ENCODE measurements around the gene C6orf52. TPM values are rescaled to one million over a fixed set of nuclear protein-coding genes. Genes with fewer than 3 reads are reported as not detected.

The C6orf52 gene
- total RNA-seq, 4 donors from 2014 or later = not detected

GRCh38 chr6:10687582-10687981 lies 6.8 kb downstream of the C6orf52 start:
- Histone ChIP-seq H3K9me3 (no peaks in the 10 kb centered on the region), H3K27ac (no peak overlapping the region), H3K36me3 (no peaks in the 10 kb centered on the region), H3K4me1 (no peaks in the 10 kb centered on the region), H3K4me3 (no peak overlapping the region), H3K27me3 (no peaks in the 10 kb centered on the region)
- in situ Hi-C loops (cut with MboI; ENCODE audit: low pct_ligation_motif_present in 1 of 4, low pct_unique_long_range_greater_than_20kb in 1 of 4, low sequenced_read_pairs in 3 of 4) = no loop called here
- intact Hi-C loops (cut with DNase I; ENCODE audit: low total_unique reads) = no loop called here
- TF ChIP-seq POLR2AphosphoS5 (IDR thresholded peaks at IDR 0.05) (no peak), POLR2A (IDR thresholded peaks at IDR 0.05) (no peak), CTCF (IDR thresholded peaks at IDR 0.05) (no peak), EP300 (IDR thresholded peaks at IDR 0.05; ENCODE audit: low read depth) (no peak)
- no peak for DNase-seq
- 38% methylated on average over 6 of the region's 6 CpGs; no CpG with 5 or more reads in 1 of the 2 donors for WGBS, 2 donors (ENCODE audit: low coverage in 1 of 2)

DNA sequence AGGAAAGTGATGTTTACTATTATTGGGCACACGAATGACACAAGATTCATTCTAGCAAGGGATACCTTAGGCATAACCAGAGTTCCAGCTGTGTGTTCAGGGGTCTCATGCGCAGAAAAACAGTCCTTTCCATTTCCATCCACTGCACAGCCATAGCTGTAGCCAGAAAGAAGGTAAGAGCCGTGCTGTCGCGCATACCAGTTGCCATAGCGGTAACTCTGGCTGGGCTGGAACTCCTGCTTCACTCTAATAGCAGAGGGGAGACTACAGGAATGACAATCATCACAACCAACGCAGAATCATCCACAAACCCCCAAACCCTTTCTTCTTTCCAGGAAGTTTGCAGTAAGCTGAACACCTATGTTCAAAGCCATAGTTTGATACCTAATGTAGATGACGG lies 7.5 kb downstream of the C6orf52 start:
- Histone ChIP-seq H3K9me3 (no peaks in the 10 kb centered on the region), H3K27ac (no peak overlapping the region), H3K27me3 (no peaks in the 10 kb centered on the region), H3K4me1 (no peaks in the 10 kb centered on the region), H3K4me3 (no peak overlapping the region), H3K36me3 (no peaks in the 10 kb centered on the region)
- in situ Hi-C loops (cut with MboI; ENCODE audit: low pct_ligation_motif_present in 1 of 4, low pct_unique_long_range_greater_than_20kb in 1 of 4, low sequenced_read_pairs in 3 of 4) (no loop called here), intact Hi-C loops (cut with DNase I; ENCODE audit: low total_unique reads) (no loop called here)
- WGBS, 2 donors (ENCODE audit: low coverage in 1 of 2) = 67 to 78% methylated on average over 1 to 8 of the region's 8 CpGs
- no peak for DNase-seq
- no peak for TF ChIP-seq EP300 (IDR thresholded peaks at IDR 0.05; ENCODE audit: low read depth)
- TF ChIP-seq POLR2AphosphoS5 (IDR thresholded peaks at IDR 0.05) = no peak
- no peak for TF ChIP-seq POLR2A (IDR thresholded peaks at IDR 0.05)
- no peak for TF ChIP-seq CTCF (IDR thresholded peaks at IDR 0.05)

DNA sequence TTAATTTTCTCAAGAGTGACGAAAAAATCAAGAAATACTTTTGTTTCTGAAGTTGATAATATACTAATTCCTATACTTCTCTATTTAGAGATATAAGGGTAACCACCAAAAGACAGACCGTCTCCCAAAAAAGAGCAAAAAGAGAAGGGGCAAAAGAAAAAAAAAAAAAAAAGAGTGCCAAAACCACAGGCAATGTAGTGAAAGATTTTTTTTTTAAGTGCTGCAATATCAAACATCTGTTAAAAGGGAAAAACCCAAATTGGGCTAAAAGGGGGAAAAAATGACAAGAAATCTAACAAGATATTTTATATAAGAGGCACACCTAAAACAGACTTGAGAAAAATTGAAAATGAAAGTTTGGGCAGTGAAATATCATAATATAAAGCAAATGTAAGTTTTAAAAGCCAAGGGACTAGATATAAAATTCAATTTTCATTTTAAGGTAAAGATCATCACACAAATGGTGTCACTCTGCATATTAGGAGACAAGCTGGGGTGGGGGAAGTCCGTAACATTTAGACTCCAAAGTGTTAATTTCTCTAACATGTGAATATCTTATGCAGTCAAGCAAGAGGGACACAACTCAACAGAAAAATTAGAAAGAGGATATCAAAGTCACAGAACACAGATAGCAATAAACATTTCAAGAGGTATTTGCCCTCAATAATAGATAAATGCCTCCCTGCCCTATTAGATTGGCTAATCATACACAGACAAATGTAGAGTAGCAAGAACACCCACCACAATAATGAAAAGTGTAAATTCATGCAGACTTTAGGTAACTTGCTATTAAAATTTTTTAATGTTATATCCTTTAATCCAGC lies 9.1 kb downstream of the C6orf52 start:
- Histone ChIP-seq H3K4me3 (no peak overlapping the region), H3K27me3 (no peaks in the 10 kb centered on the region), H3K4me1 (no peaks in the 10 kb centered on the region), H3K9me3 (no peaks in the 10 kb centered on the region), H3K36me3 (no peaks in the 10 kb centered on the region), H3K27ac (no peak overlapping the region)
- no peak for DNase-seq
- in situ Hi-C loops (cut with MboI; ENCODE audit: low pct_ligation_motif_present in 1 of 4, low pct_unique_long_range_greater_than_20kb in 1 of 4, low sequenced_read_pairs in 3 of 4) = no loop called here
- TF ChIP-seq CTCF (IDR thresholded peaks at IDR 0.05) (no peak), EP300 (IDR thresholded peaks at IDR 0.05; ENCODE audit: low read depth) (no peak), POLR2A (IDR thresholded peaks at IDR 0.05) (no peak), POLR2AphosphoS5 (IDR thresholded peaks at IDR 0.05) (no peak)
- intact Hi-C loops (cut with DNase I; ENCODE audit: low total_unique reads) = no loop called here
- whole genome bisulfite sequencing, 2 donors (ENCODE audit: low coverage in 1 of 2) = 65 to 76% methylated on average over 2 to 3 of the region's 3 CpGs

- H3K27me3 ChIP-seq = no peaks in the 10 kb centered on the region
- intact Hi-C loops (cut with DNase I; ENCODE audit: low total_unique reads) (no loop called here), in situ Hi-C loops (cut with MboI; ENCODE audit: low pct_ligation_motif_present in 1 of 4, low pct_unique_long_range_greater_than_20kb in 1 of 4, low sequenced_read_pairs in 3 of 4) (no loop called here)
- H3K27ac ChIP-seq = no peak overlapping the region
- H3K4me3 ChIP-seq = no peak overlapping the region
- no peaks in the 10 kb centered on the region for H3K9me3 ChIP-seq
- no peaks in the 10 kb centered on the region for H3K36me3 ChIP-seq
- H3K4me1 ChIP-seq = no peaks in the 10 kb centered on the region
- no peak for TF ChIP-seq EP300 (IDR thresholded peaks at IDR 0.05; ENCODE audit: low read depth)
- no peak for TF ChIP-seq CTCF (IDR thresholded peaks at IDR 0.05)
- TF ChIP-seq POLR2AphosphoS5 (IDR thresholded peaks at IDR 0.05) = no peak
- TF ChIP-seq POLR2A (IDR thresholded peaks at IDR 0.05) = no peak
- DNase-seq = no peak
- WGBS, 2 donors (ENCODE audit: low coverage in 1 of 2) = 64 to 68% methylated on average over 5 of the region's 5 CpGs
Observed at GRCh38 chr6:10684618-10685017, 9.8 kb downstream of the C6orf52 start.
